Endothelial cell of umbilical vein (primary cell): Measurements from ENCODE around the gene KIAA1217.
A peak's percentile ranks its signal among the peaks of the same experiment; 100 is the strongest.

Source experiments
- EZH2 ChIP-seq: IDR thresholded peaks from 2 replicates; pipeline ENCODE4 v1.6.1; 2012; ENCODE audit warnings: borderline replicate concordance, low read depth, mild to moderate bottlenecking, moderate library complexity, low read length, inconsistent platforms; ENCODE audit not compliant: severe bottlenecking
- TF ChIP-seq, protein P1 (sequence below), 2 donors: IDR thresholded peaks; 1 replicate in 1 of 2; 2 replicates in 1 of 2; pipeline ENCODE4 v1.5.1; 2011; ENCODE audit warnings: low read length in 2 of 2, mild to moderate bottlenecking in 2 of 2, moderate library complexity in 2 of 2, control low read depth in 1 of 2, inconsistent platforms in 1 of 2, low read depth in 1 of 2; ENCODE audit not compliant: insufficient read depth in 1 of 2; ENCODE audit errors: extremely low read depth in 1 of 2
- TF ChIP-seq, protein P2 (sequence below): IDR thresholded peaks from 2 replicates; pipeline ENCODE4 v1.6.1; 2011; ENCODE audit not compliant: insufficient read depth, insufficient read length

DNA sequence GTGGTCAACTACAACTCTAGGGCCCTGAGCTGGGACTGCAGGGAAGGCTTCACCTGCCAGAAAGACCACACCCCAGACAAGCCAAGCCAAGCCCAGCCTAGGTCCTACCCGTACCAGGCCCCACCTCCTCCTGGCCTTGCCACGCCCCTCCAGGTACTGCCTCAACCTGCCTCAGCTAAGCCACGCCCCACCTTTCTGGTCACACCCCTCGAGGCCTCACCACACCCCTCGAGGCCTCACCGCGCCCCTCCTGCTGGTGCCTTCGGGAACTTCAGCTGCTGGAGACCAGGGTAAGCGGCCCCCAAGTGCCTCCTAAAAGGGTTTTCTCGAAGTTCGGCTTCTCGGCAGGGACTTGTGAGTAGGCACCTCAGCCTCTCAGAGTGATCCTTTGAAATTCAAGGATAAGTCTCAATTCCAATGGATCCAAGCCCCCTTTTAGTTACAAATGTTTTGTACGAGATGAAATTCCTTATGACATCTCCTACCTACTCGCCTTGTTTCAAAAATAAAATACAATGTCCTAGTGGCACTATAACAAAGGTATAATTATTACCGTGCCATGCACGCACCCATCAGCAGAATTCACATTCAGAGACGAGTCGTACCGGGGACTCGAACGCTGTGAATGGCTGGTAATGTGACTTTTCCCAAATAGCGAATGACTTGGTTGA is 343.5 kb downstream of the KIAA1217 start:
- TF ChIP-seq, protein P1, sequence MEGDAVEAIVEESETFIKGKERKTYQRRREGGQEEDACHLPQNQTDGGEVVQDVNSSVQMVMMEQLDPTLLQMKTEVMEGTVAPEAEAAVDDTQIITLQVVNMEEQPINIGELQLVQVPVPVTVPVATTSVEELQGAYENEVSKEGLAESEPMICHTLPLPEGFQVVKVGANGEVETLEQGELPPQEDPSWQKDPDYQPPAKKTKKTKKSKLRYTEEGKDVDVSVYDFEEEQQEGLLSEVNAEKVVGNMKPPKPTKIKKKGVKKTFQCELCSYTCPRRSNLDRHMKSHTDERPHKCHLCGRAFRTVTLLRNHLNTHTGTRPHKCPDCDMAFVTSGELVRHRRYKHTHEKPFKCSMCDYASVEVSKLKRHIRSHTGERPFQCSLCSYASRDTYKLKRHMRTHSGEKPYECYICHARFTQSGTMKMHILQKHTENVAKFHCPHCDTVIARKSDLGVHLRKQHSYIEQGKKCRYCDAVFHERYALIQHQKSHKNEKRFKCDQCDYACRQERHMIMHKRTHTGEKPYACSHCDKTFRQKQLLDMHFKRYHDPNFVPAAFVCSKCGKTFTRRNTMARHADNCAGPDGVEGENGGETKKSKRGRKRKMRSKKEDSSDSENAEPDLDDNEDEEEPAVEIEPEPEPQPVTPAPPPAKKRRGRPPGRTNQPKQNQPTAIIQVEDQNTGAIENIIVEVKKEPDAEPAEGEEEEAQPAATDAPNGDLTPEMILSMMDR (IDR thresholded peaks at IDR 0.05; ENCODE audit: extremely low read depth in 1 of 2, insufficient read depth in 1 of 2, low read depth in 1 of 2, low read length in 2 of 2): peak; percentile 14 to 34
- TF ChIP-seq, protein P2, sequence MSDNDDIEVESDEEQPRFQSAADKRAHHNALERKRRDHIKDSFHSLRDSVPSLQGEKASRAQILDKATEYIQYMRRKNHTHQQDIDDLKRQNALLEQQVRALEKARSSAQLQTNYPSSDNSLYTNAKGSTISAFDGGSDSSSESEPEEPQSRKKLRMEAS: no peak
- no peak for TF ChIP-seq EZH2
